GM19372 (cell line): ENCODE results near the gene HAAO.
A peak's percentile ranks its signal among the peaks of the same experiment; 100 is the strongest.

Source experiments
- ATAC-seq: cut with Tn5 transposase; IDR thresholded peaks from one replicate; pipeline ENCODE4 v1.9.1; 2021; ENCODE audit warnings: mild to moderate bottlenecking, low read depth, moderate library complexity; ENCODE audit not compliant: unreplicated experiment

Gene HAAO

DNA sequence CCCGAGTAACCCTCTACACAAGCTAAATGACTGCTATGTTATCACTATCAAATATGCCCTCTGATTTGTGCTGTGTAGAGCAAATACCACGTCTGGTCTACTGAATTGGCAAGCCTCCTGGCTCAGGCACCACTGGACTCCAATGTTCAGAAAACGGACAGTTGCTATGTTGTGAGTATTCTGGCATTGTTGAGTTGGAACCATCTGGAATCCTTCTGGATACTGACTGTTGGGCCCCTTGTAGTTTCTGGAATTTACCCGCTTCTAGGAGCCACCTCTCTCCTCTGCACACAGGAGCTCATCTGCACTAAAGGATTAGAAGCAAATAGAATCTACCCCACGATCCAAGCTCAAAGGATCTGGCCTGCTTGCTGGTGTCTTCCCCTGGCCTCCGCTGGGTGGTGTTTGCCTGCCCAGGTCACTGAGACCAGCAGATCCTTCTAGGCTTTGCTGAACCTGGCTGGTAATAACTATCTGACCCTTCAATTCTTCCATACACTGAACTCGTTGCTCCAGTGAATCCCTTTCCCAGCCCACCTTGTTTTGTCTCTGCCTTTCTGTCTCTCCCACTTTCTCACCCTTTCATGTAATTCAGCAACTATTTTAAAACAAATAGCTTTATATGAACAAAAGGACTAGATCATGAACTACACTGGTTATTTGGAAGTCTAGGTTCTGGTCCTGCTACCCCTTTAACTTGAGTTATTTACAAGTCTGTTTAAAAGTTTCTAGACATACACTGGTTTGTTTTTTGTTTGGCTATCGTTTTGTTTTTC lies 2.1 kb upstream of the HAAO start:
- ATAC-seq: no peak

DNA sequence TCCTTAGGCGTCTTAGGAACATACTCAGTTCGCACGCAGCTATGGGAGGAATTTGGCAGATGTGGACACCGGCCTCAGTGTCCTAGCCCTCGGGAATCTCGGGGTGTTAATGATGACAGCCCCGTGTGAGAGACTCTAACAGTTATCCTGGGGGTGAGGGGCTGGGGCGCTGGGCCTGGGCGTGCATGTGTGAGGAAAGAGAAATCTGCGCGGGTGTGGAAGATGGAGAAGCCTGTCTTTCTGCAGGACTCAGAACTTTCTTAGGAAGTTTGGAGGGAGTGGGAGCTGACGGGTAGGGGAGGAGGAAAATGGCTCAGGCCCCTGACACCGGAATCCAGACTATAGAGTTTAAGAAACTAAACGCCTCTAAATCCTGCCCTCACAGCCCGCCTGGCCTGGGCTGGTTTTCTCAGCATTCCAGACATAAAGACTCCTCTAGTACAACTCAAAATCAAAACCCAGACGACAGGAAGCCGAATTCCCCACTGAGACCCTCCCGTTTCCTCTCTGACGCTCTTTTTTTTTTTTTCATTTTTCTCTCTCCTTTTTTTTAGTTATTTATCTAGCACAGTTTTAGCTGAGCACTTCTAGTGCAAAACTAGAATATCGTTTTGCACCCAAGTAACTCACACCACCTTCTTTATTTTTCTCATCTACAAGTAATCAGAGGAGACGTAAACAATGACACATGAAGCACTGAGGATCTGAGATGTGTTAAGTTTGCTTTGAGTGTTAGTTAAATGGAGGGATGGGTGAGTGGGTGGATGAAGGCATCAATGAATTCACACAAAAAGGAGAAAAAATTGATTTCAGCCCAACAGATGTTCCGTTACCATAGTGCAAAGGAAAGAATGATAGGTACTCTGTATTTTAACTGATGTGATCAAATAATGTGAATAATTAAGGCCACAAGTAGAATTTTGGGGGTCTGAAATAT lies 1.2 kb upstream of the HAAO start:
- ATAC-seq: no peak

DNA sequence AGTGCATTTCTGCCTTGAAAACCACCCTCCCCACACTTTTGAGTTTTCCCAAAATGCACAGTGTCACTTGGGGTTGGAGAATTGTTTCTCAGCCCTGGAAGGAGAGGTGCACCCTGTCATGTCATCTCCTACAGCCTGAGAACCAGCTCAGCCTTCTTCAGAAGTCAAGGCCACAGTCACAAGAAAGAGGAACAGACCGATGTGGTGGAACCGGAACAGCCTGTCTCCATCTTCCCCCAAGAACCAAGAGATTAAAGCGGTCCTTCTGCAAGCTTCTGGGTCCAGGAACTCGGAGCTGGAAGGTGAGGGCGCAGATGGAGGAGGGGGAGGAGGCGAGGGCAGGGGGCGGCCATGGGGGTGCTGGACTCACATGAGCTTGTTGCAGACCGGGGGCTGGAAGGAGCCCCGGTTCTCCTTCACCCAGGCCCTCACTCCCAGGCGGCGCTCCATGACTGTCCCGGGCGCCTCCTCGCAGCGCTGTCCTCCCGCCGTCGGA lies 248 bp downstream of the HAAO start:
- ATAC-seq: no peak

DNA sequence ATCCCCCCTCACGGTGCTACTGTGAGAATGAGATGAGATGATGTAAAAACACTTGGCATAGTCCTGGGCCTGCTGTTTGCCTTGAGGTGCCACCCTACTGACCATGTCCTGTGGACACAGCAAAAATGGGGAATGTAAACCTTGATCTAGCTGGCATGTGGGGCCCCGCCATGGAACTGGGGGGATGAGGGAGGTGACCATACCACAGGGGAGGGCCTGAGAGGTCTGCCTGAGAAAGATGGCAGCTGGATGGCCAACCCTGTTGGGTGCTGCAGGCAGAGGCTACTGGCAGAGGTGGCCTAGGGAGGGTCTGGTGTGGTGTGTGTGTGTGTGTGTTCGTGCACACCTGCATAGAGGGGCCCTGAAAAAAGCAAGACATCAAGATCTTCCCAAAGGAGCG lies 777 bp downstream of the HAAO start:
- ATAC-seq: no peak

DNA sequence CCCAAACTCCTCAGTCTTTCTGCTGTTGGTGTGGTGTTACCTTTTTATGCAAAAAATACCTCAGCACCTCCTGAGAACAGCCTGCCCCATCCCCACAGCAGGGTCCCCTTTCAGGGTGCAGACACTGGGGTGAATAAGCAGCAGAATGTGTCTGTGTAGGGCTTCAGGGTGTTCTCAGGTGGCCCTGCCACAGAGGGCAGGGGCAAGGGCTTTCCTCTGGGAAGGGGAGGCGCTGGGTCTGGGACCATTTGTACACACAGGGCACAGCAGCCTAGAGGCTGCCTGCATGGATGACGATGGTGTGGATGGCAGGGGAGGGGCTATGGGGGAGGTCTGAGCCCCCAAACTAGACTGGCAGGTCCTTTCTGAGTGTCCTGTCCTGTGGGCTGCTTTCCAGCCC lies 2.6 kb downstream of the HAAO start:
- no peak for ATAC-seq

DNA sequence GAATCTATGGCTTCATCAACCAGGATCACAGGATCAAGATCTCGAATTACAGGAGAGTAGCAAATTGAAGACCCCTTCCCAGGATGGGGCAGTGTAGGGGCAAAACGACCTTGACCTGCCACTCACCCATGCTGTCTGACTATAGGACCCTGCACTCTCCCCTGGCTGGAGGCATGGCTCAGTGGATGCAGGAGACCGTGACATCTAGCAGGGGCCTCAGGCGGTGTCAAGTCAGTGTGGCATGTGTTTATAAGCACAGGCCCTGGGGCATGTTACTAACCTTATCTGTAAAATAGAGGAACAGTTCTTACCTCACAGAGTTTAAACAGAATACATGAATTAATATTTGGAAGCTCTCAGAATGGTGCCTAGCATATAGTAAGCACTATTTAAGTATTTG lies 3.5 kb downstream of the HAAO start:
- ATAC-seq: no peak

DNA sequence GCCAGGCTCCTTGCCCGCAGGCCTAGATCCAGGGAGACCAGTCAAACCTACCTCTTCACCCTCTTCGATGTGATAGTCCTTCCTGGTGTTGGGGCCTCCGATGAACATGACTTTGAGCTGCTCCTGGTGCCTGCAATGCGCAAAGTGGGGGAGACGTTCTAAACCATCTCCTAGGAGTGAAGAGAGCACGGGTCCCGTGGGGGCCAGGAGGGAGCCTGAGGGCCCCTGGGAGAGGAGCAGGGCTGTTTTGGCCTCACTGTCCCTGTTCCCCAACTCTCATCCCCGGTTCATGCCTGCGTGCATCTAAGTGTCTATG lies 3.9 kb downstream of the HAAO start:
- ATAC-seq: no peak

DNA sequence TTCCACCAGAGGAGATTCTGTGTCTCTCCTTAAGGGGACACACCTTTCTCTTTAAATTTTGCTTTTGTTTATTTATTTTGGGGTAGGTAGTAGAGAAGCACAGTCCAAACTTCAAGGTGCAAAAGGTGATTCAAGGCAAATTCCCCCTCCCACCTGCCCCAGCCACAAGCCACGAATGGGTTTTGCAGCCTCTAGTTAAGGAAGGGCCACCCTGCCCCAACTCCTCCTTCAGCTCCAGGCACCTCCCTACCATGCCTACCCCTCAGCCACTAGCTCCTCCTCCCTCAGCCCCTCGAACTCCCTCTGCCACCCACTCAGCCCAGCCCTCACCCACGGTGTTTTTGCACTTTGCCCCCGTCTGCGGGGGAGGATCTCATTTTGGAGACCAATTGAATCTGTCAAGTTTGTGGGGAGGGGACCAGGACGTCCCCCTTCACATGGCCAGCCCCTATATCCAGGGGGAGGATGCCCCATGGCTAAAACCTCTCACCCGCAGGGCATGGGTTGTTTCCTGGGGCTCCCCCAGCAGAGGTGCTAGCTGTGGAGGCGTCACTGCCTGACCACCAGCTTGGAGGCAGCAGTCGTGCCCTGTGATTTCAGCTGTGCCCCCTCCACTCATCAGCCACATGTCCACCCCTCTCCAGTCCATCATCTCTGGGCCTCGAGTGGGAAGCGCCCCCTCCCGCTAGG lies 4.5 kb downstream of the HAAO start:
- no peak for ATAC-seq

DNA sequence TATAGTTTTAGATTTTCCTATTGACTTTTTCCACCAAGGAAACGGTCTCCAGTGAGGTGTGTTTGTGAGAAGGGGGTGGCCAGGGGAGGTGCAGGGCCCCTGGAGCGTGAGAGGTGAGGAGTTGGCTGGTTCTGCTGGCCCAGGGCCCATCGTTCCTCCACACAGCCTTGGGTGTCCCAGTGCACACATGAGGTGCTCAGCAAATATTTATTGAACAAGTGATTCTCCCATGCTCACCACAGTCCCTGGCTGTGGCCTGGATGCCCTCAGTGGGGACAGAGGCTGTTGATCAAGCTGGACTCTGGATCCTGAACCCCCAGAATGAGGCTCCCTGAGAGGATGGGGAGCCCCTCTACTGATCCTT lies 5.0 kb downstream of the HAAO start:
- ATAC-seq: no peak

DNA sequence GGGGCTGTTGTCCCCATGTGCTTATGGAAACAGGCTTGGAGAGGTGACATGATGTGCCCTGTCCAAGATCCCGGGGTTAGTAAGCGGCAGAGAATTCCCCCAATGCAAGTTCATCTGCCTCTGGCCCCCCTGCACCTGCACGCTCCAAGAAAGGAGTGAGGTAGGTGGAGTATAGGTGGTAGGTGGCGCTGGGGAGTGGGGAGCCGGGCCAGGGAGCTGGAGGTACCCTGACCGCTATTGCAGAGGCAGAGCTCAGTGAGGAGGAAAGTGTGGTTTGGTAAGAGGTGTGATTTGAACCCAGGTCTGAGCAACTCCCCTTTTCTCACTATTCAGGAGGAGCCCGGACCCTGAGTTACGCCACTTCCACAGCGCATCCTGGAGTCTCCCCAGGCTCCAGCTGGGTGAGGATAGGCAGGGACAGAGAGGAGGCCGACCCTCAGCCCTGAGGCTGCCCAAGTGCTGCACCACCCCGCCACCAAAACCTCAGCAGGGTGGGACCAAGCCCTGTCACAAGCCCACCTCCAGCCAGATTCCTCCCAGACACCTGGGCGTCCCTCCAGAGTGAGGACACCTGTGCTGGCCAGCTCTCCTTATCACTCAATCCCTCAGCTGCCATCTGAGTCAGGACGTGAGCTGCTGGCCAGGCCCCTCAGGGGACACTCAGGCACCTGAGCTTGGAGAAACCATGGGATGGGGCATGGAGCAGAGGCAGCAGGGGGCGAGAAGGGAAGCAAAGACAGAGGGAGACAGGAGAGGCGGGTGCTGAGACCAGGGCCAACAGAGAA lies 5.6 kb downstream of the HAAO start:
- no peak for ATAC-seq

DNA sequence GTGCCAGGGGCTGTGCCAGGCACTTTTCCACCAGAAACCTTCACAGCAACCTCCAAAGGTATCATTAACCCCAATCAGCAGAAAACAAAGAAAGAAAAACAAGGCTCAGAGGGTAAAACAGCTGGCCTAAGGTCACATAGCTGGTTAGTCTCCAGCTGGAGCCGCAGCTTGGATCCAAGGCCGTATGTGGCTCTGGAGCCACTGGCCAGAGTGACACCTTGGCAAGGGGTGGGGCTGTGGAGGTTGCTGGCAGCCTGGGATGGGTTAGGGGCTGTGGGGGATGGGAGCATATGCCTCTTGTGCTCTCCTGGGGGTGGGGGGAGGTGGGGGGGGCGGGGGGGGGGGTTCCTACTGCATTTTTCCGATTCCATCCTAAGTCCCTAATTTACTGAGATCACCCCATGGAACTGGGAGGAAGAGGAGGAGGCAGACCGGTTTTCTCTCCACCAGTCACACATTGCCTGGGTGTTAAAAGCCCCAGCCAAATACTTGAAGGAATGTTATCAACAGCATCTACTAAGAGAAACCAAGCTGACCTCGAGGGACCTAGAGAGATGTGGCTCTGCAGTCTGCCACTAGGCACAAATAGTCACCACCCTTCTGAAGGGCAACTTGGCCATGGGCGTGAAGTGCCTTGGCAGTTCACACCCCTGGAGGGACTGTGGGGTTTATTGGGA lies 8.0 kb downstream of the HAAO start:
- ATAC-seq: no peak

DNA sequence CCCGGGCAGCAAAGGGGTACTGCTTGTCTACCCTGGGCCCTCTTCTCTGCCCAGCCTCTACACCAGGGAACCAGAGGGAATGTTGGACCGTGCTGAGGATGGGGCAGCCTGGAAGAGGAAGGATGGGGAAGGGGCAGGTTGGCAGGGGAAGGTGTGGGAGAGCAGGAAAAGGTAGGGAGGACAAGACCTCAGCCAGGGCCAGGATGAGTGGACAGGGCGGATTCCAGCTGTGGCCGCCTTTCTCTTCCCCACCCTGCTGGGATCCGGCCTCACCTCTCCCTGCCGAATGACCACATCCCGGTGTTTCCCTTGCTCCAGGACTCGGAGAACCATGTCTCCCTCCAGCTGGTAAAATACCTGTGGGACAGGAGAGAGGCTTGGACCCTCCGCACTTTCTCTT lies 8.9 kb downstream of the HAAO start:
- ATAC-seq: no peak

DNA sequence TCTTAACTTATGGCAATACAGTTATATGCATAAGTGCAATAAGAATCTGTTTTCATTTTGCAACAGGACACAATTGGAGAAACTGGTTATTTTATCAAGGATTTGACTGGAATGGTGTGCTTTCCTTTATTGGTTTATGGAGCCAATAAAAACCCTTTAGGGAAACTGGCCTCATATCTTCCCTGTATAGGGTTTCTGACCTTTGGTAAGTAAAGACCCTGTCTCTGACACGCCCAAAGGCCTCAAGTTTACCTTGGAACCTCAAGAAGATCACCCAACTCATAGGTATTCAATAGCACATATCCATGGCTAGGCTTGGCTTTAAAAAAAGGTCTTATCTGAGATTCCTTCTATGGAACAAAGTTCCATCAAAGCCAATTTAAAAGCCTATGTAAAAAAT lies 11.2 kb downstream of the HAAO start:
- ATAC-seq: no peak

DNA sequence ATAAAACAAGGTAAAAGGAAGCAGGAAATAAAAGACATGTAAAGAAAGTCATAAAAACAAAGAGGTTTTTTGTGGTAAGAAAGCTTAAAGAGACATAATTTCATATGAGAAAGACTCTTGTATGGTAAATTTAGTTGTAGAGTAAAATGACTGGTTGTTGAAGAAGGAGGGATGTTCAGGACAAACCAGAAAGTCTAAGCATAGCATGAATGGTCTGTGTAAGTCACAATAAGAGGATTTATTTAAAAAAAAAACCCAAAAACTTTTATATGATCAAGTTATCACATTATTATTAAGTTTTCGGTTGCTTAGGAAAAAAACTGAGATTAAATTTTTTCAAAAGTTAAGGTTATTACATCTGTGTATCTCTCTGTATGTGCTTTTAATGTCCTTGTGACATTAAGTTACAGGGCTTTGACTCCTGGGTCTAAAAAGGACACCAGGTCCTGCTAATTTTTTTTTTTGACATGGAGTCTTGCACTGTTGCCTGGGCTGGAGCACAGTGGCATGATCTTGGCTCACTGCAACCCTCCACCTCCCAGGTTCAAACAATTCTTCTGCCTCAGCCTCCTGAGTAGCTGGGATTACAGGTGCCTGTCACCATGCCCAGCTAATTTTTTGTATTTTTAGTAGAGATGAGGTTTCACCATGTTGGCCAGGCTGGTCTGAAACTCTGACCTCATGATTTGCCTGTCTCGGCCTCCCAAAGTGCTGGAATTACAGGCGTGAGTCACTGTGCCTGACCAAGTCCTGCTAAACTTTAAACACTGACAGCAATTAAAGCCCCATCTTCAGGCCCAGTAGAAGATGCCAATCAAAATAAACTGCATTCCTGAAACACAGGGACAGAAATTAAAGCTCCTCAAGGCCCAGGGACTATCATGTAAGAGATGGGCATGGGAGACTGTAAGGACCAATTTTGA lies 14.2 kb downstream of the HAAO start:
- ATAC-seq: no peak

DNA sequence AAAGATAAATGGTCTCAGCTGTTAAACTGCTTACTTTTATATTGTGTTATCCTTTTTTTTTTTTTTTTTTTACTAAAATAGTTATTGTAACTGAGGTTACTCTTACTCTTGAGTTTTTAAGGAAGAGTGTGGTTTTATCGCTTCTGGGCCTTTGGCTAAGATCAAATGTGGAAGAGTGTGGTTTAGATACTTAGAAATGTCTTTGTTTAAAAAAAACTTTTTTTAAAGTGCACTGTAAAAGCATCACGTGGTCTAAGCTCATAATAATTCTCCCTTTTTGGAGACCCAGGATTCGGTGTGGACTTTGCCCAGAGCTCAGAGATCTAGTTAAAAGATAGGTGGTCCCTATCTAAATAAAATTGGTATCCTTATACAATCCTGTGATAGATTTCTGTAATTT lies 16.6 kb downstream of the HAAO start:
- ATAC-seq: no peak

DNA sequence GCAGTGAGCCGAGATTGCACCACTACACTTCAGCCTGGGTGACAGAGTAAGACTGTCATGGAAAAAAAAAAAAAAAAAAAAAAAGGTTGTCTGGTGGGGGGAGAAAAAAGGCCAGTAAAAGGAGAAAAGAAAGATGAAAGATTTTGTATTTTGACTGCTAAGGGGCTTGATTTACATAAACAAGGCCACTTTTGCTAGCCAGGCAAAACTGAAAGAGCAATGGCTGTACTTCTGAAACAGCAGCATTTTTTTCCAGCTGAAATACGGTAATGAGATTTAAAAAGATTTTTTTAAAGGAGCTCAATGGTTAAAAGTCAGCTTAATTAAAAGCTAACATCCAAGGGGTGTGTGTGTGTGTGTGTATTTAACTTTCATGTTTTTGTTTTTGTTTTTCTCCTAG lies 17.2 kb downstream of the HAAO start:
- no peak for ATAC-seq

DNA sequence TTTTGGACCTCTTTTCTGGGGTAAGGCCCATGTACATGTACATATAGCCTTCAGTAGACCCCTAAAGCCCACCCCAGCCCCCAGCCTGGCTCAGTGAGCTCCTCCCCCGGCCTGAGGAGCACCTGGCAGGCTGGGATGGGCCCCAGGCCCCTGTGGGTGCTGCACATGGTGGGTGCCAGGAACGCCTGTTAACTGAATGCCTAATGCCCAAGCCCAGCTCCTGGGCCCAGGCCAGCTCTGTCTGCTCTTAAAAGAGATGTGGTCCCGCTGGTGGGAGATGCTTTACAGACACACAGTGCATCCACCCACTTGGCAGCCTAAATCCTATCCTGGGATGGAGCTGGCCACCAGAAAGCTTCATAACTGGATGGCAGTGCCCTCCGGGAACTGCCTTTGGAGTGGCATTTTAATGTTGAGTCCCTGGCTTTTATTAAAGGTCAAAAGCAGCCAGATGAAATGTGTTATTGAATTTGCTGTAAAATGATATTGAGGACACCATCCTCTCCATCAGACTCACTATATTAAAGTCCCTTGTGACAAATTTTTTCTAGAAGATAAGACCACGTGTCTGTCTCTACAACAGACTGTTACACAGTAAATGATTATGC lies 20.7 kb downstream of the HAAO start:
- ATAC-seq: no peak

DNA sequence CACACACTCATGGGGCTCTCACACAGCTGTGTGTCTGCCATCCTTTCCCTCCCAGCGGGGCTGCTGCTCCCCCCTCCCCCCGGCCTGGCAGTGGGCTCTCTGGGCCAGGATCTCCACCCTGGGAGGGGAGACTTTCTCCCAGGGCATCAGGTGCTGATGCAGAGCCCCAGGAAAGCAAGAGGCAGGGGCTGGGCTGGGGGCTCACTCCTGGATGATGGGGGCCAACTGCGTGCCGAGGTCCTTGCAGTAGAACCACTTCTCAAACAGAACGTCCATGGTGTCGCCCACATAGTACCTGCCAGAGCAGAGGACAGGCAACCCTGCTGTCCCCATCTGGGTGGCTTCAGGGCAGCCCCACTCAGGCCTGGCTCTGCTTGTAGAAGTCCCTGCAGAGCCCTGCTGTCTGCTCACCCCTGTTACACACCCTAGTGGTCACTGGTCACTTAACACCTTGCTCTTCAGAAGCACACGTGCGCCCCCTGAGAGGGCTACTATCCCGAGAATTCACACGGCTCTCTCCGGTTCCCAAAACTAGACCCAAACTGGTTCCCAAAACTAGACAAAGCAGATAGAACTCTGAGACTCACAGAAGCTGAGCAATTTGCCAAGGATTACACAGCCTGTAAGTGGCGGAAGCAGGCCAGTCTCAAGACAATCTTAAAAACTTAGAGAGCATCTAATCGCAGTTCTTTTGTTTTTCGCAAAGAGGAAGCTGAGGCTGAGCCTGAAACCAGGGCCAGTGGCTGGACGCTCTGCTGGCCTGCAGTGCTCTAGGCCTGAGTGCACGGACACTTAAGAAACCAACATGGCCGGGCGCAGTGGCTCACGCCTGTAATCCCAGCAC lies 21.9 kb downstream of the HAAO start:
- ATAC-seq: peak; percentile 63
